ENCODE data around the gene C16orf54. TPM values are rescaled to one million over a fixed set of nuclear protein-coding genes. Genes with fewer than 3 reads are reported as not detected.
"Not testable (repeated sequence)": the region's sequence is repeated elsewhere in the genome, so short reads cannot be mapped to it uniquely, and the experiment has no call there.

Gene C16orf54
- total RNA-seq, 4 donors from 2014 or later: 0.34 to 1.1 TPM; not detected in 2

- 76% methylated on average over 13 of the region's 21 CpGs for WGBS
- no peak for TF ChIP-seq EP300 (IDR thresholded peaks at IDR 0.05)
- TF ChIP-seq POLR2A (IDR thresholded peaks at IDR 0.05): no peak
- no peak for TF ChIP-seq POLR2AphosphoS5 (IDR thresholded peaks at IDR 0.05)
- TF ChIP-seq, protein P1, sequence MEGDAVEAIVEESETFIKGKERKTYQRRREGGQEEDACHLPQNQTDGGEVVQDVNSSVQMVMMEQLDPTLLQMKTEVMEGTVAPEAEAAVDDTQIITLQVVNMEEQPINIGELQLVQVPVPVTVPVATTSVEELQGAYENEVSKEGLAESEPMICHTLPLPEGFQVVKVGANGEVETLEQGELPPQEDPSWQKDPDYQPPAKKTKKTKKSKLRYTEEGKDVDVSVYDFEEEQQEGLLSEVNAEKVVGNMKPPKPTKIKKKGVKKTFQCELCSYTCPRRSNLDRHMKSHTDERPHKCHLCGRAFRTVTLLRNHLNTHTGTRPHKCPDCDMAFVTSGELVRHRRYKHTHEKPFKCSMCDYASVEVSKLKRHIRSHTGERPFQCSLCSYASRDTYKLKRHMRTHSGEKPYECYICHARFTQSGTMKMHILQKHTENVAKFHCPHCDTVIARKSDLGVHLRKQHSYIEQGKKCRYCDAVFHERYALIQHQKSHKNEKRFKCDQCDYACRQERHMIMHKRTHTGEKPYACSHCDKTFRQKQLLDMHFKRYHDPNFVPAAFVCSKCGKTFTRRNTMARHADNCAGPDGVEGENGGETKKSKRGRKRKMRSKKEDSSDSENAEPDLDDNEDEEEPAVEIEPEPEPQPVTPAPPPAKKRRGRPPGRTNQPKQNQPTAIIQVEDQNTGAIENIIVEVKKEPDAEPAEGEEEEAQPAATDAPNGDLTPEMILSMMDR (IDR thresholded peaks at IDR 0.05): no peak
- Histone ChIP-seq H3K27me3 (no peaks in the 10 kb centered on the region), H3K27ac (no peak overlapping the region), H3K4me1 (no peaks in the 10 kb centered on the region), H3K9me3 (no peaks in the 10 kb centered on the region), H3K36me3 (no peaks in the 10 kb centered on the region), H3K4me3 (peak overlapping the region; percentile 18)
- peak in 1 of 2 donors; percentile 59 for DNase-seq (ENCODE audit: low spot score in 2 of 2)
Measured at GRCh38 chr16:29743827-29744531, 1.8 kb downstream of the C16orf54 start.

GRCh38 chr16:29743475-29743826 is 2.3 kb downstream of the C16orf54 start:
- H3K9me3 ChIP-seq: no peaks in the 10 kb centered on the region
- no peak overlapping the region for H3K27ac ChIP-seq
- H3K4me3 ChIP-seq: no peak overlapping the region
- no peak for DNase-seq (ENCODE audit: low spot score in 2 of 2)
- H3K36me3 ChIP-seq: no peaks in the 10 kb centered on the region
- no peak for TF ChIP-seq POLR2AphosphoS5 (IDR thresholded peaks at IDR 0.05)
- no peak for TF ChIP-seq EP300 (IDR thresholded peaks at IDR 0.05)
- no peak for TF ChIP-seq POLR2A (IDR thresholded peaks at IDR 0.05)
- TF ChIP-seq, protein P1 (IDR thresholded peaks at IDR 0.05): no peak
- no peaks in the 10 kb centered on the region for H3K27me3 ChIP-seq
- WGBS: 94% methylated on average over 5 of the region's 5 CpGs
- no peaks in the 10 kb centered on the region for H3K4me1 ChIP-seq

GRCh38 chr16:29742683-29743275 is 3.0 kb downstream of the C16orf54 start:
- TF ChIP-seq POLR2AphosphoS5 (IDR thresholded peaks at IDR 0.05) (no peak), POLR2A (IDR thresholded peaks at IDR 0.05) (no peak), EP300 (IDR thresholded peaks at IDR 0.05) (no peak)
- TF ChIP-seq, protein P1 (IDR thresholded peaks at IDR 0.05): no peak
- Histone ChIP-seq H3K4me1 (no peaks in the 10 kb centered on the region), H3K27me3 (no peaks in the 10 kb centered on the region), H3K4me3 (no peak overlapping the region), H3K9me3 (no peaks in the 10 kb centered on the region), H3K27ac (no peak overlapping the region), H3K36me3 (no peaks in the 10 kb centered on the region)
- 76% methylated on average over 7 of the region's 7 CpGs for WGBS
- DNase-seq (ENCODE audit: low spot score in 2 of 2): no peak

DNA sequence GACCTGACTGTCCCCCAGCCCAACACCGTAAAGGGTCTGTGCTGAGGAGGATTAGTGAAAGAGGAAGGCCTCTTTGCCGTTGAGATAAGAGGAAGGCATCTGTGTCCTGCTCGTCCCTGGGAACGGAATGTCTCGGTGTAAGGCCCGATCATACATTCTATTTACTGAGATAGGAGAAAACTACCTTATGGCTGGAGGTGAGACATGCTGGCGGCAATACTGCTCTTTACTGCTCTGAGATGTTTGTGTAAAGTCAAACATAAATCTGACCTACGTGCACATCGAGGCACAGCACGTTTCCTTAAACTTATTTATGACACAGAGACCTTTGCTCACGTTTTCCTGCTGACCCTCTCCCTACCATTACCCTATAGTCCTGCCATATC is 5.2 kb downstream of the C16orf54 start:
- not testable (repeated sequence) for H3K36me3 ChIP-seq; H3K27me3 ChIP-seq; H3K27ac ChIP-seq; H3K9me3 ChIP-seq; H3K4me1 ChIP-seq; DNase-seq (ENCODE audit: low spot score in 2 of 2); H3K4me3 ChIP-seq
- WGBS: 62% methylated on average over 11 of the region's 11 CpGs

DNA sequence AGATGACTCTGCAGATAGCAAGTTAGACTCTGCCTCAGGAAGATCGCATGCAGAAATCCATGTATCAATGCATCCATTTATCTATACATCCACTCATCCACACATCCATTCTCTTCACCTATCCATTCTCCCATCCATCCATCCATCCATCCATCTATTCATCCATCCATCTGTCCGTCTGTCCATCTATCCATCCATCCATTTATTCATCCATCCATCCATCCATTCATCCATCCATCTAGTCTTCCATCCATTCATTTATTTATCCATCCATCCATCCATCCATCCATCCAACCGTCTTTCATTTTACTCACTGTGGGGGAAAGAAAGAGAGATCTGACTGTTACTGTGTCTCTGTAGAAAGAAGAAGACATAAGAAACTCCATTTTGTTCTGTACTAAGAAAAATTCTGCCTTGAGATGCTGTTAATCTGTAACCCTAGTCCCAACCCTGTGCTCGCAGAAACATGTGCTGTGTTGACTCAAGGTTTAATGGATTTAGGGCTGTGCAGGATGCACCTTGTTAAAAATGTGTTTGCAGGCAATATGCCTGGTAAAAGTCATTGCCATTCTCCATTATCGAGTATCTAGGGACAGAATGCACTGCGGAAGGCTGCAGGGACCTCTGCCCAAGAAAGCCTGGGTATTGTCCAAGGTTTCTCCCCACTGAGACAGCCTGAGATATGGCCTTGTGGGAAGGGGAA is 5.7 kb downstream of the C16orf54 start:
- H3K4me1 ChIP-seq; H3K27me3 ChIP-seq; H3K36me3 ChIP-seq; DNase-seq (ENCODE audit: low spot score in 2 of 2); H3K27ac ChIP-seq; H3K4me3 ChIP-seq; H3K9me3 ChIP-seq: not testable (repeated sequence)
- 87% methylated on average over 6 of the region's 6 CpGs for WGBS

DNA sequence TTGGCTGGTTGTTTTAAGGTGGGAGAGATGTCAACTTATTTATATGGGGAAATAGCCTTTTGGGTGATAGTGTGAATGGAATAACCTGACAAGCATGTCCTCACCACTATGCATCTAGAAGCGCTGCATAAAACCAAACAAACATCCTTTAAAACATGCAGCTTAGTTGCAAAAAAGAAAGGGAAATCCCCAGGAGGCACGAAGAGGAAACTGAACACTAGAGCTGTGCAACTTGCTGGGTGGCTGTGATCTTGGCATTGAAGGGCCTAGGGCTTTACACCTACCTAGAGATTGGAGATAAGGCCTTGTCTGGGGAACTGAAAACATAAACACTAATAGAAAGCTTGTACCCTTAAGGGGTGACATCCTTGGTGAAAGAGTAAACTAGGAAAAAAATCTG is 7.3 kb downstream of the C16orf54 start:
- H3K4me3 ChIP-seq: no peak overlapping the region
- H3K36me3 ChIP-seq: no peaks in the 10 kb centered on the region
- no peak for DNase-seq (ENCODE audit: low spot score in 2 of 2)
- TF ChIP-seq EP300 (IDR thresholded peaks at IDR 0.05) (no peak), POLR2AphosphoS5 (IDR thresholded peaks at IDR 0.05) (no peak), POLR2A (IDR thresholded peaks at IDR 0.05) (no peak)
- TF ChIP-seq, protein P1 (IDR thresholded peaks at IDR 0.05): no peak
- WGBS: 44% methylated on average over 2 of the region's 2 CpGs
- no peaks in the 10 kb centered on the region for H3K4me1 ChIP-seq
- no peak overlapping the region for H3K27ac ChIP-seq
- peaks cover 11% of the 10 kb centered on the region for H3K27me3 ChIP-seq
- H3K9me3 ChIP-seq: no peaks in the 10 kb centered on the region
